ENCODE data around the gene PISD.

GRCh38 chr22:31650391-31650790 is 11.6 kb downstream of the PISD start:
- TF ChIP-seq, protein P1, sequence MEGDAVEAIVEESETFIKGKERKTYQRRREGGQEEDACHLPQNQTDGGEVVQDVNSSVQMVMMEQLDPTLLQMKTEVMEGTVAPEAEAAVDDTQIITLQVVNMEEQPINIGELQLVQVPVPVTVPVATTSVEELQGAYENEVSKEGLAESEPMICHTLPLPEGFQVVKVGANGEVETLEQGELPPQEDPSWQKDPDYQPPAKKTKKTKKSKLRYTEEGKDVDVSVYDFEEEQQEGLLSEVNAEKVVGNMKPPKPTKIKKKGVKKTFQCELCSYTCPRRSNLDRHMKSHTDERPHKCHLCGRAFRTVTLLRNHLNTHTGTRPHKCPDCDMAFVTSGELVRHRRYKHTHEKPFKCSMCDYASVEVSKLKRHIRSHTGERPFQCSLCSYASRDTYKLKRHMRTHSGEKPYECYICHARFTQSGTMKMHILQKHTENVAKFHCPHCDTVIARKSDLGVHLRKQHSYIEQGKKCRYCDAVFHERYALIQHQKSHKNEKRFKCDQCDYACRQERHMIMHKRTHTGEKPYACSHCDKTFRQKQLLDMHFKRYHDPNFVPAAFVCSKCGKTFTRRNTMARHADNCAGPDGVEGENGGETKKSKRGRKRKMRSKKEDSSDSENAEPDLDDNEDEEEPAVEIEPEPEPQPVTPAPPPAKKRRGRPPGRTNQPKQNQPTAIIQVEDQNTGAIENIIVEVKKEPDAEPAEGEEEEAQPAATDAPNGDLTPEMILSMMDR (IDR thresholded peaks at IDR 0.05) = no peak
- no peak for TF ChIP-seq POLR2A (IDR thresholded peaks at IDR 0.05)

Measured in Peyer's patch (tissue), 4 donors.